Stimulated activated CD8-positive, alpha-beta memory T cell treated with anti-CD3 and anti-CD28 coated beads, Interleukin-2, amount 100 ng/mL, for 48 hours (primary cell): ENCODE data around the gene PBRM1.

Source experiments
- DNase-seq, 2 donors: peaks; one replicate each; pipeline ENCODE4 v3.0.0-alpha.2; 2020; ENCODE audit warnings: low read depth in 2 of 2

PBRM1 gene

DNA sequence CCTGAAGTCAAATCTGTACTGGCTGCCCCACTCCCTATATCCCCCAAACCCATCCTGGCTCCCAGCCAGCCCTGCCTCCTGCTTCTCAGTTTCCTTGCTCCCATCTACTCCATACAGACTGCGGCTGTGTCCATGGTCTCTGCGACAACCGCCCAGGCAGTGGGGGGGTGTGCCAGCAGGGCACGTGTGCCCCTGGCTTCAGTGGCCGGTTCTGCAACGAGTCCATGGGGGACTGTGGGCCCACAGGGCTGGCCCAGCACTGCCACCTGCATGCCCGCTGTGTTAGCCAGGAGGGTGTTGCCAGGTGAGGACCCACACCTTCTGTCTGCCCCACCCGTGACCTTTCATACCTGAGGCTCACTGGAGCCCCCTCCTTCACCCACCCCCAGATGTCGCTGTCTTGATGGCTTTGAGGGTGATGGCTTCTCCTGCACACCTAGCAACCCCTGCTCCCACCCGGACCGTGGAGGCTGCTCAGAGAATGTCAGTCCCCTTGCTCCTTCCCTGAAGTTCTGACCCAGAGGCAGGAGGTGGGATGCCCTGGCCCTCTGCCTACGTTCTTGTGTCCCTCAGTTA, 175.9 kb downstream of the PBRM1 start:
- DNase-seq = no peak

DNA sequence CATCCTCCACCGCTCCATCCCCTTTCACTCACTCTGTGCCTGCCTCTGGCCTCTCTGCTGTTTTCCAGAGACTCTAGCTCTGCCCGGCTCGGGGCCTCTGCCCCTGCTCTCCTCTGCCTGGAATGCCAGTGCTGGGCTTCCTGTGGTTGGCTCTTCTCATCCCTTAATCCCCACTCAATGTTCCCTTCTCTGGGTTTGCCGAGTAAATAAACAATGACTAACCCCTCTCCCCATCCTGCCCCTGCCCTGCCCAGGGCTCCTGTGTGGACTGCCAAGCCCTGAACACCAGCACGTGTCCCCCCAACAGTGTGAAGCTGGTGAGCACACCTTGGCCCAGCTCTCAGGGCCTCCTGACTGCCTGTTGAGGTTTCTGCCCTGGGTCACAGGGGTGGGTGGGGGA, 178.4 kb downstream of the PBRM1 start:
- no peak for DNase-seq

DNA sequence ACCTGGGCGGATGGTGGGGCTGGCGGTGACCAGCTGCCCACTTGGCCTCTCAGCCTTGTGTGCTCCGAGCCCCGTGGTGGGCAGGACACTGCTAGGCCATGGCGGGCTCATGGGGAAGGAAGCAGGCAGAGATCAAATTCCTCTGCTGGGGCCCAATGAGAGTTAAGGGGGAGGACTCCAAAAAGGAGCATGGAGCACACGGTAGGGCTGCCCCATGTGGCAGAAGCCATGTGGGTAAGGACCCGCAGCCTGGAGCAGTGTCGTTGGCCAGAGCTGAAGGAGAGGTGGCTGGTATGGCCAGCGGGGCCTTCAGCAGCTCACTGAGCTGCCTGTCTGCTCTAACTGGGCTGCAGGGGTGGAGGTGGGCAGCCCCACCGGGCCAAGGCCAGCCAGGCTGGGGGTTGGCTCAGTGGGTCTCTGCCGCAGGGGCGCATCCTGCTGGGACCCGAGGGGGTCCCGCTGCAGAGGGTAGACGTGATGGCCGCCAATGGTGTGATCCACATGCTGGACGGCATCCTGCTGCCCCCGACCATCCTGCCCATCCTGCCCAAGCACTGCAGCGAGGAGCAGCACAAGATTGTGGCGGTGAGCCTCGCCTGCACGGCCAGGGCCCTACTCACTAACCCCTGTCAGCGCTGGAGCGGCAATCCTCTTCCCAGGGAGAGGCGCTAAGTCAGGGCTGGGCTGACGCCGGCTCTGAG, 179.3 kb downstream of the PBRM1 start:
- no peak for DNase-seq

DNA sequence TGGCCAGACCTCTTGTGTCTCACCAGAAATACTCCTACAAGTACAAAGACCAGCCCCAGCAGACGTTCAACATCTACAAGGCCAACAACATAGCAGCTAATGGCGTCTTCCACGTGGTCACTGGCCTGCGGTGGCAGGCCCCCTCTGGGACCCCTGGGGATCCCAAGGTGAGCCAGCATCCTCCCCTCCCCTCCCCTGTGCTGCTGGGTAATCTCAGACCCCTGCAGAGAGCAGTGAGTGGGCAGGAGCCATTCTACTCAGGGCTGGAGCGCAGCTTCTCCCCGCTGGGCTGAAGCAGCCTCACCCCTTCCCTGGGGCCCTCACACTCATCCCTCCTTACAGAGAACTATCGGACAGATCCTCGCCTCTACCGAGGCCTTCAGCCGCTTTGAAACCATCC, 180.7 kb downstream of the PBRM1 start:
- DNase-seq = no peak

DNA sequence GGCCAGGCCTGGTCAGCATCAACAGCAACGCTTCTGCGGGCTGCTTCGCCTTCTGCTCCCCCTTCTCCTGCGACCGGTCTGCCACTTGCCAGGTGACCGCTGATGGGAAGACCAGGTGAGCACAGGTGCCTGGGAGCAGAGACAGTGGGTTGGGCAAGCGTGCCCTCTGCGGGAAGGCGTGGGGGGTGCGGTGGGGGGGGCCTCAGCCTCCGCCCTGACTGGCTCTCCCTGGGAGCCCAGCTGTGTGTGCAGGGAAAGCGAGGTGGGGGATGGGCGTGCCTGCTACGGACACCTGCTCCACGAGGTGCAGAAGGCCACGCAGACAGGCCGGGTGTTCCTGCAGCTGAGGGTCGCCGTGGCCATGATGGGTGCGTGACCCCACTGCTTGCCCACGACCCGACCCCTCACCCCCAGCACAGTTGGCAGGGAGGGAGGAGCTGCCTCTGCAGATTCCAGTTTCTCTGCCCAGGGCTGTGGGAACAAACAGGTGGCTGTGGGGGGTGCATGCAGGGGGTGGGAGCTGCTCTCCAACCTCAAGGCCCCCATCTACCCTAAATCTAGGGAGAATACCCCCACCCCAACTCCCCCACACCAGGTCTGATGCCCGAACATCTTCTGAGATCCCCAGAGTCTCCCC, 181.8 kb downstream of the PBRM1 start:
- DNase-seq = no peak

DNA sequence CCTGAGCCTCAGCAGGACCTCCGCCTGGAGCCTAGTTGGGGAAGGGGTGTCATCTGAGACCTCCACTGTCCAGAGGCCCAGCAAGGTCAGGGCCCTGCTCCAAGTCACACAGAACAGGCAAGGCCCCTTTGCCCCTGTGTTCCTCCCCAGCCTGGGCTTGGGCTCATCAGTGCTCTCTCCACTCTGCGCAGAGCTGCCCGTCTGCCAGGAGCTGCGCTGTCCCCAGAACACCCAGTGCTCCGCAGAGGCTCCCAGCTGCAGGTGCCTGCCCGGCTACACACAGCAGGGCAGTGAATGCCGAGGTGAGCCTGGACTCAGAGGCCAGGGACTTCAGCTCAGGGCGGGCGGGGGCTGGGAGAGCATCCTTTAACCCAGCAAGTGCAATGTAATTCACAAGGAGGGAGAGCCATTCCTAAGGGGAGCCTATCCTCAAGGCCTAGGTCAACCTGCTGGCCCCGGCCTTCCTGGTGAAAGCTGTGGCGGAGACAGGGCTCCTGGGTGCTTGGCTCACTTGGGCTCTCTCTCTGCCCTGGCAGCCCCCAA, 182.8 kb downstream of the PBRM1 start:
- no peak for DNase-seq

DNA sequence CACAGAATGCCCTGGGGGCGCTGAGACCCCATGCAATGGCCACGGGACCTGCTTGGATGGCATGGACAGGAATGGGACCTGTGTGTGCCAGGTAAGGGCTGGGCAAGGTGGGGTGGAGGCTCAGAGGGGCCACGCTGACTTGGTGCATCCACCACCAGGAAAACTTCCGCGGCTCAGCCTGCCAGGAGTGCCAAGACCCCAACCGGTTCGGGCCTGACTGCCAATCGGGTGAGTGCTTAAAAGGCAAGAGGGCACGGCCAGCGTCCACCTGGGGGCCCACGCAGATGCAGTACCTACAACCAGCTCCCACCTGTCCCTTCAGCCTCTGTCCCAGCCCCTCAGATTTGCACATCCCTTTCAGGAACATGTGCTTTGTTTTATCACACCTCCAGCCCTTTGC, 183.7 kb downstream of the PBRM1 start:
- DNase-seq = no peak

DNA sequence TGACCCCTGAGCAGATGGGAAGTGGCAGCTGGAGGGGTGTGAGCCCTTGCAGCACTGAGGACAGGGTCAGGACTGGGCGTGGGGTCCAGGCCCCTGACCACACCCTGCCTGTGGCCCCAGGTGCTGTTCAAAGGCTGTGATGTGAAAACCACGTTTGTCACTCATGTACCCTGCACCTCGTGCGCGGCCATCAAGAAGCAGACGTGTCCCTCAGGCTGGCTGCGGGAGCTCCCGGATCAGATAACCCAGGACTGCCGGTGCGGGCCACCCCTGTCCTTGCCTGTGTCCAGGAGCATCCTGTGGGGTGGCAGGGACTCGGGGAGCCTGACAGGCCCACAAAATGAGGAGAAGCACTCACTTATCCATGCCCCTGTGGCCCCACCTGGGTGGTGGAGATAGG, 184.7 kb downstream of the PBRM1 start:
- DNase-seq = no peak

DNA sequence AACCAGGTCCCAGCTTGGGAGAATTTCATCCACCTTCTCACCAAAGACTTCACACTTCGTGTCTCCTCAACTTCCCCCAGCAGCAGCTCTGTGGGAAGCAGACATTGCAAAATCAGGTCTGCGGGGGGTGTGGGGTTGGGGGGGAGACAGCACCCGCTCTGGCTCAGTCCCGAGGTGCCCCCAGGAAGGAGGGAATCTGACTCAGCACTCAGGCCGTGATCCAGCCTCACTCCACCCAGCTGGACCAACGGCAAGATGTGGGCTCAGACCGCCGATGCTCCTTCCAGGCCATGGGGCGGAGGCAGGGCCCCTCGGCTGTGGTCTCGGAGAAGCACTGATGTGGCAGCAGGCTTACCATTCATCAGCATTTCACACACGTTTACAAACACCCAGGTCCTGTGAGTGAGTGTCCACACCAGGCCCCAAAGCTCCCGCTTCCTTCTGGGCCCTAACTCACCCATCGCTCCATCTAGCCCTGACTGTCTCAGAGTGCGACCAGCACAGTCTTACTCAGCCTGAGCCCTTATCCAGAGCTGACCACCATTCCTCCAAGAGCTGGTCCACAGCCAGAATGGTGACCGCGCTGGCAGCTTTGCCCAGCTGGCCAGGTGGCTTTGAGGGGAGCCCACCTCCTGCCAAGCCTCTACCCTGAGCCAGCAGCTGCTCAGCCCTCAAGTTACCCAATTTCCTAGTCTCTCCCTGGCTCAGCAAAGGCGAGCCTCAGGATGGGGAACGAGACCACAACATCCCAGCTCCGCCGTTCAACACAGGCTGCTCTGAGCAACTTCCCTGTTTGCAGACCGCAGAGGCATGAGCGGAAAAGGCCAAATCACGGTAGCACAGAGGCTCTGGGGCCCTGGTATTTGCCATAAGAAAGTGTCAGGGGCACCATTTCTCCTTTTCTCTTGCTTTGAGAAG, 187.3 kb downstream of the PBRM1 start:
- no peak for DNase-seq

DNA sequence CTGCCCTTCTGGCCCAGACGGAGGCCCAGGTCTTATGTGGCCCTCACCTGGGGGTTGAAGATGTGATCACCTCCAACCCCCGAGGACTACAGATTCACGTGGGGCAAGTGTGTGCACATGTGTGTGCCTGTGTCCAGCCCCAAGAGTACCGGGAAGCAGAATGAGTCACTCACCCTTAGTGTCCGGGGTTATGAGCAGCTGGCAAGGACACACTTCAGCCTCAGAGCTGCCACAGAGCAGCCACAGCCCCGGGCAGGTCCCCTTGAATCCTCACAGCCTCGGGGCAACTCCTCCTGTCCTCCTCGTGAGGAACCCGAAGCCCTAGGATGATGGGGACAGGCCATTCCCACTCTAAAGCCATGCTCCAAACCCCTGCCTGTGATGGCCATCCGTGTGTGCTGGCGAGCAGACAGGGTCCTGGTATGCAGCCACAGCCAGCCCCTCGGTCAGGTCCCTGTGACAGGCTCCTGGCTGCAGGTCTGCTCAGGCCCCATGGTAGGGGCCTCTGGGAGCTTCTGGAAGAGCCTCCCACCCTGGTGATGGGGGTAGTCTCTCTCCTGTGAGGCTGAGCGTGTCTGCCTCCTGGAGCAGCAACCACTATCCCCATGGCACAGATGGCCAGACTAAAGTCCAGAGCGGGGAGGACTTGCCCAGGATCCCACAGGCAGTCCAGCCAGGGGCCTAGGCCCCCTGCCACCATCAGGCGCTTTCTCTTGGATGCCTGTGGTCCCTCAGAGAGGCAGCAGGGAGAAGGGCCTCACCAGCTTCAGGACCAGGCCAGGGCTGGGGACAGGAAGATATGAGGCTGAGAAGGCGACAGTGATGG, 189.7 kb downstream of the PBRM1 start:
- DNase-seq = no peak
